D721Med (cell line): ENCODE measurements around the gene PRKAB2.

Experiments used
- DNase-seq: peaks from one replicate; pipeline ENCODE4 v3.0.0; 2011; ENCODE audit warnings: low spot score; ENCODE audit not compliant: insufficient read length
- FAIRE-seq: peaks from 2 replicates; lab custom pipeline; 2011; peaks lifted over from hg19 to GRCh38; lab: Jason Lieb, UNC
- CTCF ChIP-seq: IDR thresholded peaks from 2 replicates; pipeline ENCODE4 v1.5.1; 2012; ENCODE audit warnings: mild to moderate bottlenecking, control low read depth; ENCODE audit not compliant: insufficient read depth; ENCODE audit errors: missing control alignments

PRKAB2 gene

GRCh38 chr1:147214325-147214724 is 42.1 kb upstream of the PRKAB2 start:
- DNase-seq (no peak), FAIRE-seq (no peak)
- no peak for TF ChIP-seq CTCF

GRCh38 chr1:147213271-147213670 is 41.0 kb upstream of the PRKAB2 start:
- DNase-seq (no peak), FAIRE-seq (no peak)
- no peak for TF ChIP-seq CTCF

- TF ChIP-seq CTCF: no peak
- no peak for DNase-seq
- FAIRE-seq: no peak
Observed at GRCh38 chr1:147211577-147211976, 39.3 kb upstream of the PRKAB2 start.

- FAIRE-seq: no peak
- no peak for TF ChIP-seq CTCF
Observed at GRCh38 chr1:147210987-147211386, 38.7 kb upstream of the PRKAB2 start.

GRCh38 chr1:147209825-147210821 is 37.9 kb upstream of the PRKAB2 start:
- FAIRE-seq (no peak), DNase-seq (no peak)
- no peak for TF ChIP-seq CTCF

More at GRCh38 chr1:147210987-147211386, 38.7 kb upstream of the PRKAB2 start:
- no peak for DNase-seq

- TF ChIP-seq CTCF: no peak
- DNase-seq (no peak), FAIRE-seq (no peak)
Observed at GRCh38 chr1:147208619-147209018, 36.3 kb upstream of the PRKAB2 start.

- DNase-seq (no peak), FAIRE-seq (no peak)
- no peak for TF ChIP-seq CTCF
Observed at GRCh38 chr1:147207192-147207591, 34.9 kb upstream of the PRKAB2 start.
